ENCODE results near the gene TAF9.

GRCh38 chr5:69374911-69375446 lies 5.7 kb upstream of the TAF9 start:
- TF ChIP-seq, protein P1, sequence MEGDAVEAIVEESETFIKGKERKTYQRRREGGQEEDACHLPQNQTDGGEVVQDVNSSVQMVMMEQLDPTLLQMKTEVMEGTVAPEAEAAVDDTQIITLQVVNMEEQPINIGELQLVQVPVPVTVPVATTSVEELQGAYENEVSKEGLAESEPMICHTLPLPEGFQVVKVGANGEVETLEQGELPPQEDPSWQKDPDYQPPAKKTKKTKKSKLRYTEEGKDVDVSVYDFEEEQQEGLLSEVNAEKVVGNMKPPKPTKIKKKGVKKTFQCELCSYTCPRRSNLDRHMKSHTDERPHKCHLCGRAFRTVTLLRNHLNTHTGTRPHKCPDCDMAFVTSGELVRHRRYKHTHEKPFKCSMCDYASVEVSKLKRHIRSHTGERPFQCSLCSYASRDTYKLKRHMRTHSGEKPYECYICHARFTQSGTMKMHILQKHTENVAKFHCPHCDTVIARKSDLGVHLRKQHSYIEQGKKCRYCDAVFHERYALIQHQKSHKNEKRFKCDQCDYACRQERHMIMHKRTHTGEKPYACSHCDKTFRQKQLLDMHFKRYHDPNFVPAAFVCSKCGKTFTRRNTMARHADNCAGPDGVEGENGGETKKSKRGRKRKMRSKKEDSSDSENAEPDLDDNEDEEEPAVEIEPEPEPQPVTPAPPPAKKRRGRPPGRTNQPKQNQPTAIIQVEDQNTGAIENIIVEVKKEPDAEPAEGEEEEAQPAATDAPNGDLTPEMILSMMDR (conservative IDR thresholded peaks at IDR 0.05), result no peak
- TF ChIP-seq ZFX (IDR thresholded peaks at IDR 0.05), result no peak
